ENCODE measurements around the gene LRCH3. TPM values are rescaled to one million over a fixed set of nuclear protein-coding genes. Genes with fewer than 3 reads are reported as not detected.

Gene LRCH3
- total RNA-seq, 1 donor from 2014 or later: 19.5 TPM

DNA sequence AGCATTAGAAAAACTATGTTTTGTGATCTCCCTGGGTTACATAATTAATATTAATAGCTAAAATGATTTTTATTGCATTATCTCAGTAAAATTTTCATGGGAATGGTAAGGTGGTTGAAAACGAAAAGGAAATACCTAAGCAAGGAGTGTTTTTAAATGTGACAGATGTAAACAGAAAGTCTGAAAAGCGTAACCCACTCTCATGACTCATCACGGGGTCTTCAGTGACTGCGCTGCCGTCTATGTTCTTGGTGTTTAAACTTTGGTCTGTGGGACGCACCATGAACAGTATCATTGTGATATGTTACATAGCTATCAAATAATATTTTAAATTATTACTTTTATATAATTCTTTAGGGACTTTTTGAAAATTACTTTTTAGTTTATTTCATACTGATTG is 19.8 kb downstream of the LRCH3 start:
- TF ChIP-seq, protein P1, sequence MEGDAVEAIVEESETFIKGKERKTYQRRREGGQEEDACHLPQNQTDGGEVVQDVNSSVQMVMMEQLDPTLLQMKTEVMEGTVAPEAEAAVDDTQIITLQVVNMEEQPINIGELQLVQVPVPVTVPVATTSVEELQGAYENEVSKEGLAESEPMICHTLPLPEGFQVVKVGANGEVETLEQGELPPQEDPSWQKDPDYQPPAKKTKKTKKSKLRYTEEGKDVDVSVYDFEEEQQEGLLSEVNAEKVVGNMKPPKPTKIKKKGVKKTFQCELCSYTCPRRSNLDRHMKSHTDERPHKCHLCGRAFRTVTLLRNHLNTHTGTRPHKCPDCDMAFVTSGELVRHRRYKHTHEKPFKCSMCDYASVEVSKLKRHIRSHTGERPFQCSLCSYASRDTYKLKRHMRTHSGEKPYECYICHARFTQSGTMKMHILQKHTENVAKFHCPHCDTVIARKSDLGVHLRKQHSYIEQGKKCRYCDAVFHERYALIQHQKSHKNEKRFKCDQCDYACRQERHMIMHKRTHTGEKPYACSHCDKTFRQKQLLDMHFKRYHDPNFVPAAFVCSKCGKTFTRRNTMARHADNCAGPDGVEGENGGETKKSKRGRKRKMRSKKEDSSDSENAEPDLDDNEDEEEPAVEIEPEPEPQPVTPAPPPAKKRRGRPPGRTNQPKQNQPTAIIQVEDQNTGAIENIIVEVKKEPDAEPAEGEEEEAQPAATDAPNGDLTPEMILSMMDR (conservative IDR thresholded peaks at IDR 0.05; ENCODE audit: low read depth, low read length): no peak
- no peak overlapping the region for H3K4me3 ChIP-seq (ENCODE audit: low read depth, low read length)
- no peak for DNase-seq (ENCODE audit: low read depth)

DNA sequence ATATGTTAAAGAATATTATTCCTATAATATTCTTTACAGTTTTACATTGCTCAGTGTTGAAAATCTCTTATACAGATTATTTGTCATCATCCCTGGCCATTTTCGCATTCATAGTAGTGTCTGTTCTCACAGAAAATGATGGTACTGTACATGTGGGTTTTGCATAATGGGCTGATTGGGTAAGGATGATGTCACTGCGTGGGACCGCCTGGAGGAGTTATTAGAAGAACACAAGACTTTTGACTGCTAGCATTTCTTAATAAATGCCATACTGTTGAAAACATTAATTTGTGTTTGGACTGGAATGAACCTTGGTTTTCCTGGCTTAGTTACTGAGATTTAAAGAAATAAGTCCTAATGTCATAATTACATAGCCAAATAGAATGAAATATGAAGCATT is 20.3 kb downstream of the LRCH3 start:
- TF ChIP-seq, protein P1 (conservative IDR thresholded peaks at IDR 0.05; ENCODE audit: low read depth, low read length): no peak
- H3K4me3 ChIP-seq (ENCODE audit: low read depth, low read length): no peak overlapping the region
- DNase-seq (ENCODE audit: low read depth): no peak

DNA sequence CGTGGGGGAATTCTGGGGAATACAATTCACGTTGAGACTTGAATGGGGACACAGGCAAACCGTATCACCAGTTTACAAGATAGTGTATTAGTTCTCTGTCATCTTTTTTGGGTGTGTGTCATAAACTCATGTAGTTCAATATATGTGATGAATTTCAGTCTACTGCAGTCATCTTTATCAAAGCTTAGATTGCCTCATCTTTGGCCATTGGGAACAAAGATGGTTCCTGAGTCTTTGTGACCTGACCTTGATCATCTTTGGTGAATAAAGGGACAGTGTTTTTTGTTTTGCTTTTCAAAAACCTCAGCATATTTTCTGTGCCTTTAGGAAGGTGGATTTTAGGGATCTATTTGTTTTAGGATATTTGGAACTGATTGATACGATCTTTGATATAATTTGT is 23.3 kb downstream of the LRCH3 start:
- no peak overlapping the region for H3K4me3 ChIP-seq (ENCODE audit: low read depth, low read length)
- no peak for DNase-seq (ENCODE audit: low read depth)
- TF ChIP-seq, protein P1 (conservative IDR thresholded peaks at IDR 0.05; ENCODE audit: low read depth, low read length): no peak

DNA sequence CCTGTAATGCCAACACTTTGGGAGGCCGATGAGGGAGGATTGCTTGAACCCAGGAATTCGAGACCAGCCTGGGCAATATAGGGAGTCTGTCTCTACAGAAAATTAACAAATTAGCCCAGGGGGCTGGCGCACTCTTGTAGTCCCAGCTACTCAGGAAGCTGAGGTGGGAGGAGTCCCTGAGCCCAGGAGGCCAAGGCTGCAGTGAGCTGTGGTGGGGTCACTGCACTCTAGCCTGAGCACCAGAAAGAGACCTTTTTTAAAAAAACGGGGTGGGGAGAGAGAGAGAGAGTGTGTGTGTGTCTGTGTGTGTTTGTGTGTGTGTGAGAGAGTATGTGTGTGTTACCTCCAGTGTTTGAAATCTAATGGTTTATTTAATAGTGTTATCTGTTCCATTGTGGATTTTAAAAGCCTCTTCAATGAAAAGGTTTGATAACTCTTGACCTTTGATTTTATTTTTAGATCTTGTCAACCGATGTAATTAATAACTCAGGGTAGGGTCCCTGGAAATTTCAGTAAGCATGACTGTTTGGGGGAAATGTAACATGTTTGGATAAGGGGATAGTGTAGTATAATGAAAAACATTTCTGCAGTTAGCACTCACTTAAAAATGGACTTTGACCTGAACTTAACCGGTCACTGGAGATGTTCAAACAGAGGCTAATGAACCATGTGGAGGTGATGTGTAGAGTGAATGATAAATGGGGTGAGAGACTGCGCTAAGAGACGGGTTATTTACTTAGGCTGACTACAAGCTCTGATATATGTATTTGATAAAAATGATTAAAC is 29.7 kb downstream of the LRCH3 start:
- H3K4me3 ChIP-seq (ENCODE audit: low read depth, low read length): no peak overlapping the region
- DNase-seq (ENCODE audit: low read depth): no peak
- TF ChIP-seq, protein P1 (conservative IDR thresholded peaks at IDR 0.05; ENCODE audit: low read depth, low read length): no peak

DNA sequence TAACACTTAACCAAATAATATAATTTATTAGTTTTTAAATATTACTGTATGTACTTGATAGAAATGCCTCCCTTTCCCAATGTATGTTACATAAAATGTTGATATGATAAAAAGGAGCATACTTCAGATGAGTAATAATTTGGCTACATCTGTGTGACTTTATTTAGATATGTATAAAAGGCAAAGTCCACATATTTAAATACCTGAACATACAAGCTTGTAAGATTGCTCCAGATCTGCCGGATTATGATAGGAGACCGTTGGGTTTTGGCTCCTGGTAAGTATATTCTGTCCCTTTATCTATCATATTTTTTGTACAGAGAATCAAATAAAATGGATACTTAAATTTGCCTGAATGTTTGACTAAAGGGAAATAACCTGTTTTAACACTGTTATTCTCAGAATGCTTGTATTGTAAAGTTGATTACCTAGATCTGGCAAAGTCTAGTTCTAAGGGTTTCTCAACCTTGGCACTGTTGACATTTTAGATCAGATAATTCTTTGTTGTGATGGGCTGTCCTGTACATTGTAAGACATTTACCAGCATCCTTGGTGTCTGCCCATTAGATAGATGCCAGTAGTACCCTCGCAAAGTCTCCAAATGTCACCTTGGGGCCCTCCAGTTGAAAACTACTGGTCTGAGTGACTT is 38.5 kb downstream of the LRCH3 start:
- DNase-seq (ENCODE audit: low read depth): no peak
- TF ChIP-seq, protein P1 (conservative IDR thresholded peaks at IDR 0.05; ENCODE audit: low read depth, low read length): no peak
- H3K4me3 ChIP-seq (ENCODE audit: low read depth, low read length): no peak overlapping the region

DNA sequence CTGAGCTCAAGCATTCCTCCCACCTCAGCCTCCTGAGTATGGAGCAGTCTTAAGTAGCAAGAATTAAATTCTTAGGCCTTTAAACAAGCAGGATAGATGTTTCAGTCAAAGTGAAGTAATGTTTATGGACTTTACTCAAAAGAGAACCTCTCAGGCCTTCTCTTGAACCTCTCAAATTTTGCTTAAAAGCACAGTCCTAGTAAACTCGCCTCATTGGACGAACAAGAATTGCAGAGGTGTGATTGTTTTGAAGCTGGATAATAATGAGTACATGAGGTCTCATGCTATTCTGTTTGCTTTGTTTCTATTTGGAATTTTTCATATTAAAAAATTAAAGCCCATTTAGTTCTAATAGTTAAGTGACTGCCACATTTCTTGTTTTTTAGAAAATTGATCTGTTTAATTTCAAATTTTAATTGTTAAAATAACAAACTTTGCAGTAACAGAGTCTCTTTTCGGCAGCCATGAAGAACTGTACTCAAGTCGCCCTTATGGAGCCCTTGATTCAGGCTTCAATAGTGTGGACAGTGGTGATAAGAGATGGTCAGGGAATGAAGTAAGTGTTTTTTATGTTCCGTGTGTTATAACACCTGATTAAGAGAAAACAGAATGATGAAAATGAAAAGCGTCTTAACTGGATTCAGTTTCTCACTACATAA is 39.4 kb downstream of the LRCH3 start:
- no peak overlapping the region for H3K4me3 ChIP-seq (ENCODE audit: low read depth, low read length)
- no peak for DNase-seq (ENCODE audit: low read depth)
- TF ChIP-seq, protein P1 (conservative IDR thresholded peaks at IDR 0.05; ENCODE audit: low read depth, low read length): no peak

Measured in epithelial cell of proximal tubule (primary cell).